Activated naive CD4-positive, alpha-beta T cell treated with anti-CD3 and anti-CD28 coated beads, Interleukin-2, amount 10 ng/mL, durations not matched to agents 7 days and 5 days (primary cell): ENCODE data around the gene MED23.
A peak's percentile ranks its signal among the peaks of the same experiment; 100 is the strongest.

Experiments
- CTCF ChIA-PET: fragments of 350-600 bp; sonication (Branson Sonifier 250); formaldehyde crosslinking; loops from one replicate; lab custom pipeline; 2021; ENCODE audit warnings: antibody characterized with exemption; lab: Charles Lee
- DNase-seq: peaks from one replicate; pipeline ENCODE4 v3.0.0-alpha.2; 2020
- H3K27ac Mint-ChIP-seq: one replicate; pipeline ENCODE4 v1.8.0; 2021; ENCODE audit warnings: mild to moderate bottlenecking, moderate library complexity, mixed read lengths
- H3K27me3 Mint-ChIP-seq: one replicate; pipeline ENCODE4 v1.8.0; 2021; ENCODE audit warnings: mild to moderate bottlenecking, mixed read lengths
- H3K36me3 Mint-ChIP-seq: one replicate; pipeline ENCODE4 v1.8.0; 2021; ENCODE audit warnings: mixed read lengths
- H3K4me1 Mint-ChIP-seq: one replicate; pipeline ENCODE4 v1.8.0; 2021; ENCODE audit warnings: mixed read lengths
- H3K4me3 Mint-ChIP-seq: one replicate; pipeline ENCODE4 v1.8.0; 2021; ENCODE audit warnings: mild to moderate bottlenecking, moderate library complexity, mixed read lengths
- H3K9me3 Mint-ChIP-seq: one replicate; pipeline ENCODE4 v1.8.0; 2021; ENCODE audit warnings: mixed read lengths

The MED23 gene, protein sequence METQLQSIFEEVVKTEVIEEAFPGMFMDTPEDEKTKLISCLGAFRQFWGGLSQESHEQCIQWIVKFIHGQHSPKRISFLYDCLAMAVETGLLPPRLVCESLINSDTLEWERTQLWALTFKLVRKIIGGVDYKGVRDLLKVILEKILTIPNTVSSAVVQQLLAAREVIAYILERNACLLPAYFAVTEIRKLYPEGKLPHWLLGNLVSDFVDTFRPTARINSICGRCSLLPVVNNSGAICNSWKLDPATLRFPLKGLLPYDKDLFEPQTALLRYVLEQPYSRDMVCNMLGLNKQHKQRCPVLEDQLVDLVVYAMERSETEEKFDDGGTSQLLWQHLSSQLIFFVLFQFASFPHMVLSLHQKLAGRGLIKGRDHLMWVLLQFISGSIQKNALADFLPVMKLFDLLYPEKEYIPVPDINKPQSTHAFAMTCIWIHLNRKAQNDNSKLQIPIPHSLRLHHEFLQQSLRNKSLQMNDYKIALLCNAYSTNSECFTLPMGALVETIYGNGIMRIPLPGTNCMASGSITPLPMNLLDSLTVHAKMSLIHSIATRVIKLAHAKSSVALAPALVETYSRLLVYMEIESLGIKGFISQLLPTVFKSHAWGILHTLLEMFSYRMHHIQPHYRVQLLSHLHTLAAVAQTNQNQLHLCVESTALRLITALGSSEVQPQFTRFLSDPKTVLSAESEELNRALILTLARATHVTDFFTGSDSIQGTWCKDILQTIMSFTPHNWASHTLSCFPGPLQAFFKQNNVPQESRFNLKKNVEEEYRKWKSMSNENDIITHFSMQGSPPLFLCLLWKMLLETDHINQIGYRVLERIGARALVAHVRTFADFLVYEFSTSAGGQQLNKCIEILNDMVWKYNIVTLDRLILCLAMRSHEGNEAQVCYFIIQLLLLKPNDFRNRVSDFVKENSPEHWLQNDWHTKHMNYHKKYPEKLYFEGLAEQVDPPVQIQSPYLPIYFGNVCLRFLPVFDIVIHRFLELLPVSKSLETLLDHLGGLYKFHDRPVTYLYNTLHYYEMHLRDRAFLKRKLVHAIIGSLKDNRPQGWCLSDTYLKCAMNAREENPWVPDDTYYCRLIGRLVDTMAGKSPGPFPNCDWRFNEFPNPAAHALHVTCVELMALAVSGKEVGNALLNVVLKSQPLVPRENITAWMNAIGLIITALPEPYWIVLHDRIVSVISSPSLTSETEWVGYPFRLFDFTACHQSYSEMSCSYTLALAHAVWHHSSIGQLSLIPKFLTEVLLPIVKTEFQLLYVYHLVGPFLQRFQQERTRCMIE (N-terminal part only)

GRCh38 chr6:131627724-131628682, at the start of gene MED23:
MED23 (minus strand) TSS chr6:131628242; CDS start chr6:131628049, 193 bp downstream.
- H3K4me1 Mint-ChIP-seq, result peaks cover 31% of the 10 kb centered on the region
- peaks cover 6% of the 10 kb centered on the region for H3K27me3 Mint-ChIP-seq
- H3K27ac Mint-ChIP-seq, result peak within 1 kb of the TSS; percentile 96
- peak within 1 kb of the TSS; percentile 98 for H3K4me3 Mint-ChIP-seq
- peaks cover 13% of the 10 kb centered on the region for H3K36me3 Mint-ChIP-seq
- H3K9me3 Mint-ChIP-seq, result no peaks in the 10 kb centered on the region
- peak; percentile 94 for DNase-seq
- CTCF ChIA-PET, result interaction anchor here (0.7 to 2.6 kb wide), 28 partner anchors 9 to 743 kb away, joined by 3 to 38 read pairs (median 4); partner anchors contain the start of gene ENPP3

GRCh38 chr6:131673184-131673583, 45.1 kb upstream of the MED23 start:
- Mint-ChIP-seq H3K27me3 (no peaks in the 10 kb centered on the region), H3K36me3 (no peaks in the 10 kb centered on the region), H3K9me3 (no peaks in the 10 kb centered on the region), H3K4me1 (no peaks in the 10 kb centered on the region), H3K4me3 (no peak overlapping the region), H3K27ac (no peak overlapping the region)
- CTCF ChIA-PET, result no interaction called here
- no peak for DNase-seq

DNA sequence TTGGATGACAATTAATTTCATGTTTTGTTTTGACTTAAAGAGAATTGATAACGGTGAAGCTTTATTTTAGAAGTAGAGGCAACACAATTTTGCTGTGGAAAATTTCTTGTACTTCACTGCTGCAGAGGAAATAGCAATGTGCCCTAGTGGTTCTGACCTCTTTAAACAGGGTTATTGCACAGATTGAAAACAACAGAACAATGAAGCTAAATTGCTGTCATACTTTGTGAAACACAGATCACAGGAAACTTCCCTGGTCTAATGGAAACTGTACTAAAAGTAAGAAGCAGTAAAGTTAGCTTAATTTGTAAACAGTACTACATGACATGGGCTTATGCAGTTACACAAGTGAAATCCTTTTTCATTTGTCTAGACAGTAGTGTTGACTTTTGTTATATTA, 41.8 kb upstream of the MED23 start:
- Mint-ChIP-seq H3K9me3 (no peaks in the 10 kb centered on the region), H3K27ac (no peak overlapping the region), H3K27me3 (peaks cover 7% of the 10 kb centered on the region), H3K4me3 (no peak overlapping the region), H3K4me1 (no peaks in the 10 kb centered on the region), H3K36me3 (no peaks in the 10 kb centered on the region)
- CTCF ChIA-PET, result interaction anchor here (1.0 kb wide), 1 partner anchor 26 kb away, joined by 5 read pairs; no protein-coding TSS in a partner anchor
- no peak for DNase-seq

GRCh38 chr6:131663578-131664165, 35.6 kb upstream of the MED23 start:
- Mint-ChIP-seq H3K27me3 (peaks cover 7% of the 10 kb centered on the region), H3K36me3 (no peaks in the 10 kb centered on the region), H3K9me3 (no peaks in the 10 kb centered on the region), H3K4me3 (no peak overlapping the region), H3K4me1 (no peaks in the 10 kb centered on the region), H3K27ac (no peak overlapping the region)
- no peak for DNase-seq
- CTCF ChIA-PET, result no interaction called here

- no peaks in the 10 kb centered on the region for H3K4me1 Mint-ChIP-seq
- CTCF ChIA-PET, result no interaction called here
- H3K9me3 Mint-ChIP-seq, result no peaks in the 10 kb centered on the region
- no peak overlapping the region for H3K27ac Mint-ChIP-seq
- no peak for DNase-seq
- H3K27me3 Mint-ChIP-seq, result no peaks in the 10 kb centered on the region
- H3K4me3 Mint-ChIP-seq, result no peak overlapping the region
- no peaks in the 10 kb centered on the region for H3K36me3 Mint-ChIP-seq
Measured at GRCh38 chr6:131660195-131660594, 32.2 kb upstream of the MED23 start.

DNA sequence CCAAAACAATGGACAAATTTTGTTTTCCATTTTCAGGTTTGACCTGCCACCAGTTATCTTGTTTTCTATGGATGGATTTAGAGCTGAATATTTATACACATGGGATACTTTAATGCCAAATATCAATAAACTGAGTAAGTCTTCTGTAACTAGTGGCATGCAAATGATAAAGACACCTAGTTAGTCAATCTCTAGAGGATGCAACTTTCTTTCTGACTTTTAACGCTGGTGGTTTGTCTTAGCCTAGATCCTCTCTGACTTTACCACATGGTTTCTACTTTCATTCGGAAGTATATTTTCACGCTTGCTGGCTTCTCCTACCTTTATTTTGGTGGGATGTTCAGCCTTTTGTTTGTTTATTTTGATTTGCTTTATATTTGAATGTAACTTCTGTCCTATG, 30.2 kb upstream of the MED23 start:
- no peak overlapping the region for H3K27ac Mint-ChIP-seq
- H3K36me3 Mint-ChIP-seq, result no peaks in the 10 kb centered on the region
- CTCF ChIA-PET, result no interaction called here
- H3K4me3 Mint-ChIP-seq, result no peak overlapping the region
- no peaks in the 10 kb centered on the region for H3K27me3 Mint-ChIP-seq
- DNase-seq, result no peak
- H3K4me1 Mint-ChIP-seq, result no peaks in the 10 kb centered on the region
- H3K9me3 Mint-ChIP-seq, result no peaks in the 10 kb centered on the region

GRCh38 chr6:131657630-131658111, 29.6 kb upstream of the MED23 start:
- H3K36me3 Mint-ChIP-seq, result no peaks in the 10 kb centered on the region
- CTCF ChIA-PET, result no interaction called here
- no peaks in the 10 kb centered on the region for H3K4me1 Mint-ChIP-seq
- no peaks in the 10 kb centered on the region for H3K9me3 Mint-ChIP-seq
- no peak overlapping the region for H3K4me3 Mint-ChIP-seq
- DNase-seq, result no peak
- H3K27me3 Mint-ChIP-seq, result no peaks in the 10 kb centered on the region
- H3K27ac Mint-ChIP-seq, result no peak overlapping the region

DNA sequence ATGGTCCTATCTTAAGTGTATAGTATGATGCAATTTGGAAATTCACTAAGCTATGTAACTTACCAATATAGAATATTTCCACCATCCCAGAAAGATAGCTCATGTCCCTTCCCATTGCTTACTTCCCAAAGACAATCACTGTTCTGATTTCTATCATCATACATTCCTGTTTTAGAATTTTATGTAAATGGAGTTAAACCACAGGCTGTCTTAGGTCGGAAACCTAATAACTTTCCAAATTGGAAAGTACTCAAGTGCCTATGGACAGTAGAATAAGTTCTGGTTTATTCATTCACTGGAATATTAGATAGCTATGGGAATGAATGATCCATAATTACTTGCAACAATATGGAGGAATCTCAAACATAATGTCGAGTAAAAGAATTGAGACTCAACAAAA, 29.2 kb upstream of the MED23 start:
- Mint-ChIP-seq H3K9me3 (no peaks in the 10 kb centered on the region), H3K4me1 (no peaks in the 10 kb centered on the region), H3K36me3 (no peaks in the 10 kb centered on the region), H3K27me3 (no peaks in the 10 kb centered on the region), H3K27ac (no peak overlapping the region), H3K4me3 (no peak overlapping the region)
- CTCF ChIA-PET, result interaction anchor here (0.7 kb wide), 1 partner anchor 393 kb away, joined by 3 read pairs; no protein-coding TSS in a partner anchor
- DNase-seq, result no peak

- CTCF ChIA-PET, result interaction anchor here (0.7 kb wide), 1 partner anchor 393 kb away, joined by 3 read pairs; no protein-coding TSS in a partner anchor
- Mint-ChIP-seq H3K9me3 (no peaks in the 10 kb centered on the region), H3K36me3 (no peaks in the 10 kb centered on the region), H3K4me3 (no peak overlapping the region), H3K4me1 (no peaks in the 10 kb centered on the region), H3K27me3 (no peaks in the 10 kb centered on the region), H3K27ac (no peak overlapping the region)
- no peak for DNase-seq
Measured at GRCh38 chr6:131656667-131657066, 28.6 kb upstream of the MED23 start.

GRCh38 chr6:131655951-131656350, 27.9 kb upstream of the MED23 start:
- CTCF ChIA-PET, result interaction anchor here (0.9 kb wide), 1 partner anchor 27 kb away, joined by 3 read pairs; no protein-coding TSS in a partner anchor

DNA sequence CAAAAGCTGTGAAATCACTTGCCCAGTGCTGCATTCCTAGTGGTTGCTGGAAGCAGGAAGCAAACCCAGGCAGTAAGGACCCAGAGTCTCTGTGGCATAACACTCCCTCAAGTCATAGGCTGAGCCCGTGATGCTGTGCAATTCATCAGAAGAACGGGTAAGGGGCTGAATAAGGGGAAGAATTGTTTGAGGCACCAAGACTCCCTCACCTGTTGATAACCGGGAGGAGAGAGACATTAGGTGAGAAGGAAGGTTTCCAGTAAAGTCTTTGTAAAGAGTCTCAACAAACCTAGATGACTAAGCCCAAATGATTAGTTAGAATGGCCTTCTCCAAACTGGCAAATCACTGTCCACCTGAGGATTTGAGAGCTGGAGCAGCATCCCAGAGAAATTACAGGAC, 27.3 kb upstream of the MED23 start:
- CTCF ChIA-PET, result interaction anchor here (0.9 kb wide), 1 partner anchor 27 kb away, joined by 3 read pairs; no protein-coding TSS in a partner anchor
- Mint-ChIP-seq H3K27me3 (no peaks in the 10 kb centered on the region), H3K4me3 (no peak overlapping the region), H3K9me3 (no peaks in the 10 kb centered on the region), H3K4me1 (no peaks in the 10 kb centered on the region), H3K27ac (no peak overlapping the region), H3K36me3 (no peaks in the 10 kb centered on the region)
- no peak for DNase-seq

More at GRCh38 chr6:131655951-131656350, 27.9 kb upstream of the MED23 start:
- Mint-ChIP-seq H3K4me1 (no peaks in the 10 kb centered on the region), H3K4me3 (no peak overlapping the region), H3K9me3 (no peaks in the 10 kb centered on the region), H3K36me3 (no peaks in the 10 kb centered on the region), H3K27ac (no peak overlapping the region), H3K27me3 (no peaks in the 10 kb centered on the region)
- no peak for DNase-seq

GRCh38 chr6:131654326-131654725, 26.3 kb upstream of the MED23 start:
- Mint-ChIP-seq H3K36me3 (no peaks in the 10 kb centered on the region), H3K27me3 (no peaks in the 10 kb centered on the region), H3K27ac (no peak overlapping the region), H3K4me1 (no peaks in the 10 kb centered on the region), H3K4me3 (no peak overlapping the region), H3K9me3 (no peaks in the 10 kb centered on the region)
- no peak for DNase-seq
- CTCF ChIA-PET, result no interaction called here
